GM06990 (cell line): Measurements from ENCODE around the gene ACVR2B.

Source experiments
- DNase-seq: peaks from one replicate; pipeline ENCODE4 v3.0.0-alpha.2; 2011; ENCODE audit not compliant: insufficient read length; ENCODE audit errors: extremely low read depth
- H3K27me3 ChIP-seq: replicated peaks from 2 replicates; pipeline ENCODE4 v1.6.0; 2011; ENCODE audit warnings: low read length; ENCODE audit not compliant: control insufficient read depth, insufficient read depth
- H3K36me3 ChIP-seq: 2 replicates; pipeline ENCODE4 v1.5.1; 2011; ENCODE audit warnings: low read length; ENCODE audit not compliant: control insufficient read depth, insufficient read depth
- H3K4me3 ChIP-seq: replicated peaks from 2 replicates; pipeline ENCODE4 v1.5.1; 2011; ENCODE audit warnings: low read depth, mild to moderate bottlenecking, control low read depth, low read length
- CTCF ChIP-seq: IDR thresholded peaks from 2 replicates; pipeline ENCODE4 v1.5.1; 2011; ENCODE audit warnings: low read length, control low read depth, mild to moderate bottlenecking, inconsistent platforms; ENCODE audit not compliant: insufficient read depth, poor library complexity, severe bottlenecking

Gene ACVR2B

GRCh38 chr3:38477057-38477820 is 23.5 kb downstream of the ACVR2B start:
- H3K36me3 ChIP-seq = no peaks in the 10 kb centered on the region
- no peak for TF ChIP-seq CTCF
- no peak for DNase-seq
- H3K27me3 ChIP-seq = no peaks in the 10 kb centered on the region
- H3K4me3 ChIP-seq = no peak overlapping the region

GRCh38 chr3:38477839-38478450 is 24.3 kb downstream of the ACVR2B start:
- no peak for TF ChIP-seq CTCF
- Histone ChIP-seq H3K27me3 (no peaks in the 10 kb centered on the region), H3K4me3 (no peak overlapping the region), H3K36me3 (no peaks in the 10 kb centered on the region)
- no peak for DNase-seq

- Histone ChIP-seq H3K4me3 (no peak overlapping the region), H3K36me3 (no peaks in the 10 kb centered on the region), H3K27me3 (no peaks in the 10 kb centered on the region)
- no peak for TF ChIP-seq CTCF
- DNase-seq = no peak
Measured at GRCh38 chr3:38478901-38479300, 25.2 kb downstream of the ACVR2B start.

- Histone ChIP-seq H3K27me3 (no peaks in the 10 kb centered on the region), H3K4me3 (no peak overlapping the region), H3K36me3 (no peaks in the 10 kb centered on the region)
- TF ChIP-seq CTCF = peak; percentile 81
- DNase-seq = no peak
Measured at GRCh38 chr3:38479431-38480092, 25.9 kb downstream of the ACVR2B start.

GRCh38 chr3:38480093-38480445 is 26.4 kb downstream of the ACVR2B start:
- H3K4me3 ChIP-seq = no peak overlapping the region
- H3K27me3 ChIP-seq = no peaks in the 10 kb centered on the region
- no peak for DNase-seq
- TF ChIP-seq CTCF = no peak
- no peaks in the 10 kb centered on the region for H3K36me3 ChIP-seq
